SH-SY5Y (cell line): Measurements from ENCODE around the gene PCNT.

ENCODE experiments used
- GATA2 ChIP-seq: IDR thresholded peaks from 2 replicates; pipeline ENCODE4 v1.6.1; 2011; ENCODE audit warnings: mild to moderate bottlenecking, low read depth, low read length
- GATA3 ChIP-seq: IDR thresholded peaks from 2 replicates; pipeline ENCODE4 v1.6.1; 2011; ENCODE audit warnings: low read depth, mild to moderate bottlenecking, low read length, moderate library complexity

The PCNT gene

GRCh38 chr21:46323710-46324389 is at the start of gene PCNT, which contains the start of gene C21orf58:
PCNT (plus strand) TSS chr21:46324156; CDS start chr21:46324229, 73 bp downstream.
C21orf58 (minus strand) TSS chr21:46323870; CDS start chr21:46322738, 1,132 bp downstream.
- TF ChIP-seq GATA3 (no peak), GATA2 (no peak)

DNA sequence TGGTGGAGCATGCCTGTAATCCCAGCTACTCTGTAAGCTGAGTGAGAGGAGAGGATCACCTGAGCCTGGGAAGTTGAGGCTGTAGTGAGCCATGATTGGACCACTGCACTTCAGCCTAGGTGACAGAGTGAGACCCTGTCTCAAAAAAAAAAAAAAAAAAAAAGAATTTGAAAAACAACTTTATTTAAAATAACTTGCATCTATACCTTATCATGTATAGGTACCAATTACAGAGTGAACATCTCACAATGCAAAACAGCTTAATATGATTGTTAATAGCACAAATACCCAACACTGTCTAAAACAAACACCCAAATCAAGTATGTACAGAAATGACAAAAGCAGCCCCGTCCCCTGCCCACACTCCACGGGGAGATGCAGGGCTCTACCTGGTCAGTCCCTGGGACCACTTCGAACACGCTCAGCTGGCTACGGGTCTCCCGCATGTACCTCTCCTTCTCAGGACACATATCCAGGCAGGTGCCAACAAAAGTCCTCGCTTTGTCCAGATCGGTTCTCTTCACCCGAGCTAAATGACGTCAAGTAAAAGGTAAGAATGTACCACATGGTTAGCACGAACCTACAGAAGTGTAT is 49.1 kb upstream of the PCNT start:
- TF ChIP-seq GATA3 (no peak), GATA2 (no peak)

GRCh38 chr21:46284077-46284644 is 39.8 kb upstream of the PCNT start:
- TF ChIP-seq GATA2: no peak
- TF ChIP-seq GATA3: no peak

- TF ChIP-seq GATA3 (no peak), GATA2 (no peak)
Measured at GRCh38 chr21:46284733-46285132, 39.2 kb upstream of the PCNT start.

- no peak for TF ChIP-seq GATA2
- no peak for TF ChIP-seq GATA3
Measured at GRCh38 chr21:46285206-46285661, 38.7 kb upstream of the PCNT start, which contains the start of gene MCM3AP. MCM3AP (minus strand) TSS chr21:46285611; CDS start chr21:46285286, 325 bp downstream.

DNA sequence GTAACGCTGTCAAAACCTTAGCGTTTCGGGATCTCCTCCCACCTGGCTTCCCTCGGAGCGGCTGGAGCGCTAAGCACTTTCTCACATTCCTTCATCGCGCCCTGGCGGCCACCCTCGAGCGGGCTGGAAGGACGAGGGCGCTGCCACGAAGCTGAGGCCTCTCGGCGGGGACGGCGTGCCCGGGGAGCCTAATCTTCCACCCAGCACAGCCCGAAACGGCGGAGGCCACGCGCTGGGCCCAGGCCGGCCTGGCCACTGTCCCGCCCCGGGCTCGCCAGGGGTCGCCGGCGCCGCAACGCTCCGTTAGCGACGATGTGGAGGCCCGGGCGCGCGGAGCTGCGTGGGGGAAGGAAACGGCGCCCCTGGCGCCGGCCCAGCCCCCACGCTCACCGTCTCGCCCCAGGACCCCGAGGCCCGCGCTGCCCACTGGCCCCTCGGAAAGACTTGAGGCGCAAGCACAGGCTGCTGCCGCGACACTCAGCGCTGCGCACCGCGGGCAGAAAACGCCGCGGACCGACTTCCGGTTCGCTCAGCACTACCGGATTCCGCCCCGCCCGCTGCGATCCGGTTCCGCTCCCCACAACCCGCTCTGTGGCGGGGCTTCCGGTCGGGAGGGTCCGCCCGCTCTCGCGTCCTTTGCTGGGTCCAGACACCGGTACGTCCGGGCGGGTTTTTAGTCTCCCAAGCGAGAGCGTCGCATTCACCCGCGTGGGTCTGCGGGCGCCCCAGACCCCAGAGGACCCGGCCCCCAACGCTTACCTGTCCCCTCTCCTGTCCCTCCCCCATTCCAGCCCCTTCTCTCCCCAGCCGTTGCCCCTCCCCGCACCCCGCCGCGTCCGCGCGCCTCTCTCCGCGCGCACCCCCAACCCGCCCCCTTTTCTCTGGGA is 38.0 kb upstream of the PCNT start, which contains the start of gene YBEY:
TSS of gene YBEY (plus strand) at position 582 of the 887 bp plus-strand sequence. CDS start 572 bp downstream, outside the sequence.
- no peak for TF ChIP-seq GATA2

DNA sequence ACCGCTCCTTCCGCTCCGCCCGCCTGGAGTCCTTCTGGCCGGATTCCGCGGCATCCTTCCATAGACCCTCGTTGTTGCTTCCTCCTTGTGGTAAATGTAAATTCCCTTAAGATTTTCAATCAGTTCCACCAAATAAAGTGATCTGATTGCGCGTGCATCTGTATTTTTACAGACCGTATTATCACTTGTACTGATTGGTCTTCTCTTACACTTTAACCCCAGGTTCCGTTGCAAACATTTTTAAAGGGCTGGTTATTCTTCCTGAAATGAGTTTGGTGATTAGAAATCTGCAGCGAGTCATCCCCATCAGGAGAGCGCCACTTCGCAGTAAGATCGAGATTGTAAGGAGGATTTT is 37.3 kb upstream of the PCNT start:
- TF ChIP-seq GATA3 (no peak), GATA2 (no peak)

GRCh38 chr21:46287541-46287940 is 36.4 kb upstream of the PCNT start:
- TF ChIP-seq GATA3 (no peak), GATA2 (no peak)

DNA sequence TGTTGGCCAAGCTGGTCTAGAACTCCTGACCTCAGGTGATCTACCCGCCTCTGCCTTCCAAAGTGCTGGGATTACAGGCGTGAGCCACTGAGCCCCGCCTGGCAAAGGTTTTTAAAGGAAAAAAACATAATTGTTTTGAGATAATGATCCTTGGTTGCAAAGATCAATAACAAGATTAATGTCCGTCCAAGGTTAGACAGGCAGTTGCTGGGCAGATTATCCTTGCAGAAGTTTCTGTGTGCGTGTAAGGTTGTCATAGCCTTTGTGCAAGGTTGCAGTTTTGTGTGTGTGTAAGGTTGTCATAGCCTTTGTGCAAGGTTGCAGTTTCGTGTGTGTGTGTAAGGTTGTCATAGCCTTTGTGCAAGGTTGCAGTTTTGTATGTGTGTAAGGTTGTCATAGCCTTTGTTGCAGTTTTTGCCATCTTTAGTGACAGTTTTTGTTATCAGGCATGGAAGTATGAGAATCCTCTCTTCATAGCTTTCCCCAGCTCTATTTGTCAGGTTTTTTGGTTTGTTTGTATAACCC is 34.2 kb upstream of the PCNT start:
- TF ChIP-seq GATA3 (no peak), GATA2 (no peak)

- no peak for TF ChIP-seq GATA3
- no peak for TF ChIP-seq GATA2
Measured at GRCh38 chr21:46291561-46291960, 32.4 kb upstream of the PCNT start.

DNA sequence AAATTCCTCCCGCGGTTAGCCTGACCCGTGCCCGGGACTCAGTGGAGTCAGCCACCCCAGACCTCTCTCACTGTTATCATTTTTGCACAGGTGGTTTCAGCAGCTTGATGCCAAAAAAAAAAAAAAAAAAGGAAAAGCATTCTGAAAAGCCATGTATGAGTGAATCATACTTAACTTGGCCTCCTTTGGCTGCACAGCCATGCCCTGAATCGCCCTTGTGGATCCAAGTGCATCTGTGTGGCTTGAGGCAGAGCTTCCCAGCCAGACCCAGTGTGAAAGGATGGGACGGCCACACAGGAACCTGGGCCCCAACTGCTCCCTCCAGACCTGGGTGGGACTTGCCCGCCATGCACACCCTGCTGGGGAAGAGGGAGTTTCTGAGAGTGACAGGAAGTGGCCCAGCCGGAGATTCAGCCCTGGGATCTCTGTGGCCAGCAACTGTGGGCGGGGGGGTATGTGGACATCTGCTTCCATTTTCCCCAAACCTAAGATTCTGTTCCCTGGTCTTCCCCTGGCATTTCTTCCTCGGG is 29.2 kb upstream of the PCNT start:
- TF ChIP-seq GATA3: no peak
- TF ChIP-seq GATA2: no peak

GRCh38 chr21:46295177-46295770 is 28.7 kb upstream of the PCNT start:
- TF ChIP-seq GATA3: no peak
- no peak for TF ChIP-seq GATA2
